ENCODE results near the gene TMEM63B.
"Not testable (repeated sequence)": the region's sequence is repeated elsewhere in the genome, so short reads cannot be mapped to it uniquely, and the experiment has no call there.

Gene TMEM63B

GRCh38 chr6:44094403-44095242, 32.7 kb upstream of the TMEM63B start:
- no peak for DNase-seq

- not testable (repeated sequence) for DNase-seq
Observed at GRCh38 chr6:44095243-44095623, 32.1 kb upstream of the TMEM63B start.

GRCh38 chr6:44096612-44097011, 30.7 kb upstream of the TMEM63B start:
- DNase-seq: peak; percentile 60 to 76 (median 67)

GRCh38 chr6:44097782-44098317, 29.5 kb upstream of the TMEM63B start:
- no peak for DNase-seq

- DNase-seq: no peak
Observed at GRCh38 chr6:44099192-44099591, 28.2 kb upstream of the TMEM63B start.

- DNase-seq: peak in 1 of 3 experiments; percentile 16
Observed at GRCh38 chr6:44100088-44100550, 27.2 kb upstream of the TMEM63B start.

GRCh38 chr6:44101832-44102231, 25.5 kb upstream of the TMEM63B start:
- DNase-seq: no peak

- no peak for DNase-seq
Observed at GRCh38 chr6:44102527-44102926, 24.8 kb upstream of the TMEM63B start.

- no peak for DNase-seq
Observed at GRCh38 chr6:44104481-44105021, 22.8 kb upstream of the TMEM63B start.

GRCh38 chr6:44105146-44105545, 22.2 kb upstream of the TMEM63B start:
- DNase-seq: no peak

- DNase-seq: no peak
Observed at GRCh38 chr6:44105993-44106740, 21.2 kb upstream of the TMEM63B start.

GRCh38 chr6:44107017-44107416, 20.3 kb upstream of the TMEM63B start:
- DNase-seq: no peak

- no peak for DNase-seq
Observed at GRCh38 chr6:44108471-44108870, 18.9 kb upstream of the TMEM63B start.

- DNase-seq: no peak
Observed at GRCh38 chr6:44109212-44109611, 18.1 kb upstream of the TMEM63B start.

GRCh38 chr6:44110005-44110676, 17.2 kb upstream of the TMEM63B start:
- no peak for DNase-seq

- no peak for DNase-seq
Observed at GRCh38 chr6:44110966-44111365, 16.4 kb upstream of the TMEM63B start.

GRCh38 chr6:44111434-44112417, 15.6 kb upstream of the TMEM63B start:
- DNase-seq: no peak

GRCh38 chr6:44113414-44113813, 13.9 kb upstream of the TMEM63B start:
- DNase-seq: no peak

GRCh38 chr6:44115866-44116265, 11.5 kb upstream of the TMEM63B start:
- no peak for DNase-seq

GRCh38 chr6:44116641-44117382, 10.5 kb upstream of the TMEM63B start:
- DNase-seq: no peak
